ENCODE data around the gene CAP2.

DNA sequence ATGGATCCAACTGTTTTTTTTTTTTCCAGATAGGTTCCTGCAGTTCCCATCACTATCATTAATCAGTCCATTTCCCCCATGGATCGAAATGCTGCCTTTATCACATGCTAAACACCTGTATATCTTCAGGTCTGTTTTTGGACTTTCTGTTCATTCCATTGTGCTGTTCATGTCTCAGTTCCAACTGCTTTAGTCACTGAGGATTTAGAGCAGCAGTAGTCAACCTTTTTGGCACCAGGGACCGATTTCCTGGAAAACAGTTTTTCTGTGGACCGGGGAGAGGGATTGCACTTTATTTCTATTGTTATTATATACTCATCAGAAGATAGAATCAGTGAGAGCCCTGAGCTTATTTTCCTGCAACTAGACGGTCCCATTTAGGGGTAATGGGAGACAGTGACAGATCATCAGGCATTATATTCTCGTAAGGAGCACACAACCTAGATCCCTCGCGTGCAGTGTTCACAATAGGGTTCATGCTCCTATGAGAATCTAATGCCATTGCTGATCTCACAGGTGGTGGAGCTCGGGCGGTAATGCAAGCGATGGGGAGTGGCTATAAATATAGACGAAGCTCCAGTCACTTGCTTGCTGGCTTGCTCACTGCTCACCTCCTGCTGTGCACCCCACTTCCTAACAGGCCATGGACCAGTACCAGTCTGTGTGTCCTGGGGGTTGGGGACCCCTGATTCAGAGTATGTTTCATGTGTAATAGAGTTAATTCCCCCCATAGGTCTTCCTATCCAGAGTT is 46.0 kb downstream of the CAP2 start:
- TF ChIP-seq, protein P1, sequence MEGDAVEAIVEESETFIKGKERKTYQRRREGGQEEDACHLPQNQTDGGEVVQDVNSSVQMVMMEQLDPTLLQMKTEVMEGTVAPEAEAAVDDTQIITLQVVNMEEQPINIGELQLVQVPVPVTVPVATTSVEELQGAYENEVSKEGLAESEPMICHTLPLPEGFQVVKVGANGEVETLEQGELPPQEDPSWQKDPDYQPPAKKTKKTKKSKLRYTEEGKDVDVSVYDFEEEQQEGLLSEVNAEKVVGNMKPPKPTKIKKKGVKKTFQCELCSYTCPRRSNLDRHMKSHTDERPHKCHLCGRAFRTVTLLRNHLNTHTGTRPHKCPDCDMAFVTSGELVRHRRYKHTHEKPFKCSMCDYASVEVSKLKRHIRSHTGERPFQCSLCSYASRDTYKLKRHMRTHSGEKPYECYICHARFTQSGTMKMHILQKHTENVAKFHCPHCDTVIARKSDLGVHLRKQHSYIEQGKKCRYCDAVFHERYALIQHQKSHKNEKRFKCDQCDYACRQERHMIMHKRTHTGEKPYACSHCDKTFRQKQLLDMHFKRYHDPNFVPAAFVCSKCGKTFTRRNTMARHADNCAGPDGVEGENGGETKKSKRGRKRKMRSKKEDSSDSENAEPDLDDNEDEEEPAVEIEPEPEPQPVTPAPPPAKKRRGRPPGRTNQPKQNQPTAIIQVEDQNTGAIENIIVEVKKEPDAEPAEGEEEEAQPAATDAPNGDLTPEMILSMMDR (IDR thresholded peaks at IDR 0.05), result no peak
- TF ChIP-seq EP300 (IDR thresholded peaks at IDR 0.05), result no peak
